HL-60 (cell line): ENCODE measurements around the gene TBC1D16.

Experiments used
- DNase-seq, 2 experiments: peaks; one replicate each; pipeline ENCODE4 v3.0.0-alpha.2; 2010 to 2020; ENCODE audit warnings: low read depth in 1 of 2, low spot score in 1 of 2
- H3K27ac ChIP-seq: fragments of 250-450 bp; sonication (Bioruptor Pico); replicated peaks from 2 replicates; pipeline ENCODE4 v1.5.1; 2020; ENCODE audit warnings: mild to moderate bottlenecking, moderate library complexity
- H3K27me3 ChIP-seq: fragments of 250-450 bp; sonication (Bioruptor Pico); 2 replicates; pipeline ENCODE4 v1.5.1; 2021; ENCODE audit warnings: mild to moderate bottlenecking, moderate library complexity; ENCODE audit not compliant: insufficient read depth, poor library complexity, severe bottlenecking
- H3K4me3 ChIP-seq: replicated peaks from 2 replicates; pipeline ENCODE4 v1.5.1; 2011; ENCODE audit warnings: mild to moderate bottlenecking, control low read depth, low read length; ENCODE audit not compliant: insufficient read depth
- CTCF ChIP-seq: IDR thresholded peaks from one replicate; pipeline ENCODE4 v1.5.1; 2011; ENCODE audit warnings: low read length, control low read depth, inconsistent platforms; ENCODE audit not compliant: insufficient read depth
- GABPA ChIP-seq: IDR thresholded peaks from 2 replicates; pipeline ENCODE4 v1.6.1; 2012; ENCODE audit warnings: low read depth
- POLR2AphosphoS5 ChIP-seq: IDR thresholded peaks from 2 replicates; pipeline ENCODE4 v1.6.1; 2012; ENCODE audit warnings: low read depth
- SPI1 ChIP-seq: IDR thresholded peaks from 2 replicates; pipeline ENCODE4 v1.6.1; 2012; ENCODE audit warnings: low read depth, mild to moderate bottlenecking, borderline replicate concordance
- TF ChIP-seq, protein P1 (sequence below): IDR thresholded peaks from 2 replicates; pipeline ENCODE4 v1.6.1; 2012; ENCODE audit warnings: low read depth; ENCODE audit not compliant: insufficient replicate concordance

TBC1D16 gene

GRCh38 chr17:80071116-80071841 is 35.6 kb upstream of the TBC1D16 start:
- no peak overlapping the region for H3K27ac ChIP-seq
- DNase-seq, result no peak
- no peaks in the 10 kb centered on the region for H3K27me3 ChIP-seq
- H3K4me3 ChIP-seq, result no peak overlapping the region
- TF ChIP-seq CTCF, result no peak
- no peak for TF ChIP-seq GABPA

DNA sequence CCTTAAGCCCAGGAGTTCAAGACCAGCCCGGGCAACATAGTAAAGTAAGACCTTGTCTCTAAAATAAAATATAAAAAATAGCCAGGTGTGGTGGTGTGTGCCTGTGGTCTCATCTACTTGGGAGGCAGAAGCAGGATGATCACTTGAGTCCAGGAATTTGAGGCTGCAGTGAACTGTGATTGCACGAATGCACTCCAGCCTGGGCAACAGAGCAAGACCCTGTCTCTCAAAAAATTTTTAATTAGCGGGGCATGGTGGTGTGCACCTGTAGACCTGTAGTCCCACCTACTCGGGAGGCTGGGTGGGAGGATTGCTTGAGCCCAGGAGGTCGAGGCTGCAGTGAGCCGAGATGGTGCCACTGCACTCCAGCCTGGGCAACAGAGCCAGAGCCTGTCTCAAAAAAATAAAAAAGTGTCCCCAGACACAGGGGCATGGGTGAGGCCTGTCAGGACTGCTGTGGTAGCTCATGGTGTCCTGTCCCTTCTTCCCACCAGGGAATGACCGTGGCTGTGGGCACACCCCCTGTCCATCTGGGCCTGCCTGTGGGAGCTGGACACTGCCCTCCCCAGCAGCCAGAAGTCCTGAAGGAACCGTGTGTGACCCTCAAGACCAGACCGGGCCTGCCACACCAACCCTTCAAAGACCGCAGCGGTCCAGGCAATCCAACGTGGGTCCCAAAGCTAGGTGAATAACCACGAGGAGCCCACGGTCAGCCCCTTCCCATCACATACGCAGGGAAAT is 34.9 kb upstream of the TBC1D16 start:
- TF ChIP-seq, protein P1, sequence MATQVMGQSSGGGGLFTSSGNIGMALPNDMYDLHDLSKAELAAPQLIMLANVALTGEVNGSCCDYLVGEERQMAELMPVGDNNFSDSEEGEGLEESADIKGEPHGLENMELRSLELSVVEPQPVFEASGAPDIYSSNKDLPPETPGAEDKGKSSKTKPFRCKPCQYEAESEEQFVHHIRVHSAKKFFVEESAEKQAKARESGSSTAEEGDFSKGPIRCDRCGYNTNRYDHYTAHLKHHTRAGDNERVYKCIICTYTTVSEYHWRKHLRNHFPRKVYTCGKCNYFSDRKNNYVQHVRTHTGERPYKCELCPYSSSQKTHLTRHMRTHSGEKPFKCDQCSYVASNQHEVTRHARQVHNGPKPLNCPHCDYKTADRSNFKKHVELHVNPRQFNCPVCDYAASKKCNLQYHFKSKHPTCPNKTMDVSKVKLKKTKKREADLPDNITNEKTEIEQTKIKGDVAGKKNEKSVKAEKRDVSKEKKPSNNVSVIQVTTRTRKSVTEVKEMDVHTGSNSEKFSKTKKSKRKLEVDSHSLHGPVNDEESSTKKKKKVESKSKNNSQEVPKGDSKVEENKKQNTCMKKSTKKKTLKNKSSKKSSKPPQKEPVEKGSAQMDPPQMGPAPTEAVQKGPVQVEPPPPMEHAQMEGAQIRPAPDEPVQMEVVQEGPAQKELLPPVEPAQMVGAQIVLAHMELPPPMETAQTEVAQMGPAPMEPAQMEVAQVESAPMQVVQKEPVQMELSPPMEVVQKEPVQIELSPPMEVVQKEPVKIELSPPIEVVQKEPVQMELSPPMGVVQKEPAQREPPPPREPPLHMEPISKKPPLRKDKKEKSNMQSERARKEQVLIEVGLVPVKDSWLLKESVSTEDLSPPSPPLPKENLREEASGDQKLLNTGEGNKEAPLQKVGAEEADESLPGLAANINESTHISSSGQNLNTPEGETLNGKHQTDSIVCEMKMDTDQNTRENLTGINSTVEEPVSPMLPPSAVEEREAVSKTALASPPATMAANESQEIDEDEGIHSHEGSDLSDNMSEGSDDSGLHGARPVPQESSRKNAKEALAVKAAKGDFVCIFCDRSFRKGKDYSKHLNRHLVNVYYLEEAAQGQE, result no peak
- TF ChIP-seq GABPA (no peak), SPI1 (no peak), POLR2AphosphoS5 (no peak), CTCF (no peak)
- no peak for DNase-seq
- no peaks in the 10 kb centered on the region for H3K27me3 ChIP-seq
- no peak overlapping the region for H3K27ac ChIP-seq
- H3K4me3 ChIP-seq, result no peak overlapping the region

GRCh38 chr17:80068301-80069222 is 32.9 kb upstream of the TBC1D16 start:
- no peak overlapping the region for H3K4me3 ChIP-seq
- DNase-seq, result no peak
- H3K27ac ChIP-seq, result no peak overlapping the region
- no peak for TF ChIP-seq GABPA
- TF ChIP-seq, protein P1, result no peak
- no peak for TF ChIP-seq CTCF
- no peak for TF ChIP-seq POLR2AphosphoS5
- no peak for TF ChIP-seq SPI1
- no peaks in the 10 kb centered on the region for H3K27me3 ChIP-seq
